Fibroblast of skin of left biceps (primary cell): ENCODE results near the gene MYLK2.
"Not testable (repeated sequence)": the region's sequence is repeated elsewhere in the genome, so short reads cannot be mapped to it uniquely, and the experiment has no call there.

Source experiments
- DNase-seq, 2 experiments: peaks; one replicate each; pipeline ENCODE4 v3.0.0-alpha.2; 2013; ENCODE audit warnings: low read depth in 2 of 2

The MYLK2 gene

GRCh38 chr20:31819083-31819784 is at the start of gene MYLK2:
Gene MYLK2, plus strand, starts transcription at chr20:31819356. Its CDS starts 225 bp downstream, at chr20:31819581.
- no peak for DNase-seq

- no peak for DNase-seq
Observed at GRCh38 chr20:31769681-31770080, 49.5 kb upstream of the MYLK2 start.

GRCh38 chr20:31770243-31770642 is 48.9 kb upstream of the MYLK2 start:
- DNase-seq = no peak

GRCh38 chr20:31774408-31774807 is 44.7 kb upstream of the MYLK2 start:
- DNase-seq = no peak

- no peak for DNase-seq
Observed at GRCh38 chr20:31780839-31781238, 38.3 kb upstream of the MYLK2 start.

- DNase-seq = no peak
Observed at GRCh38 chr20:31781945-31782344, 37.2 kb upstream of the MYLK2 start.

GRCh38 chr20:31784354-31785044 is 34.7 kb upstream of the MYLK2 start:
- no peak for DNase-seq

GRCh38 chr20:31785089-31785488 is 34.1 kb upstream of the MYLK2 start:
- no peak for DNase-seq

- no peak for DNase-seq
Observed at GRCh38 chr20:31788578-31788977, 30.6 kb upstream of the MYLK2 start.

GRCh38 chr20:31790401-31790800 is 28.8 kb upstream of the MYLK2 start:
- peak in 1 of 2 experiments; percentile 5 for DNase-seq

GRCh38 chr20:31797364-31797763 is 21.8 kb upstream of the MYLK2 start:
- DNase-seq = no peak

GRCh38 chr20:31801508-31801907 is 17.6 kb upstream of the MYLK2 start:
- DNase-seq = no peak

- DNase-seq = no peak
Observed at GRCh38 chr20:31803552-31804291, 15.4 kb upstream of the MYLK2 start.

- DNase-seq = no peak
Observed at GRCh38 chr20:31806564-31807355, 12.4 kb upstream of the MYLK2 start.

- DNase-seq = no peak
Observed at GRCh38 chr20:31808481-31808880, 10.7 kb upstream of the MYLK2 start.

GRCh38 chr20:31809661-31810060 is 9.5 kb upstream of the MYLK2 start:
- no peak for DNase-seq

GRCh38 chr20:31811198-31811597 is 8.0 kb upstream of the MYLK2 start:
- DNase-seq = no peak

GRCh38 chr20:31811796-31812728 is 7.1 kb upstream of the MYLK2 start:
- DNase-seq = peak in 1 of 2 experiments; percentile 3

GRCh38 chr20:31813611-31814010 is 5.5 kb upstream of the MYLK2 start:
- no peak for DNase-seq

GRCh38 chr20:31814142-31814541 is 5.0 kb upstream of the MYLK2 start:
- DNase-seq = not testable (repeated sequence)
